Glutamatergic neuron (in vitro differentiated cells): ENCODE results near the gene TACC3. TPM values are rescaled to one million over a fixed set of nuclear protein-coding genes. Genes with fewer than 3 reads are reported as not detected.

ENCODE experiments used
- DNase-seq: peaks from one replicate; pipeline ENCODE4 v3.0.0; 2022
- H3K27ac Mint-ChIP-seq: one replicate; pipeline ENCODE4 v1.8.0; 2020; ENCODE audit warnings: mild to moderate bottlenecking, mixed read lengths, inconsistent platforms; ENCODE audit not compliant: unreplicated experiment
- H3K27me3 Mint-ChIP-seq: one replicate; pipeline ENCODE4 v1.8.0; 2020; ENCODE audit warnings: mild to moderate bottlenecking, moderate library complexity, mixed read lengths, inconsistent platforms; ENCODE audit not compliant: unreplicated experiment
- H3K36me3 Mint-ChIP-seq: one replicate; pipeline ENCODE4 v1.8.0; 2020; ENCODE audit warnings: mild to moderate bottlenecking, mixed read lengths, inconsistent platforms; ENCODE audit not compliant: unreplicated experiment
- H3K4me1 Mint-ChIP-seq: one replicate; pipeline ENCODE4 v1.8.0; 2020; ENCODE audit warnings: mild to moderate bottlenecking, low read depth, mixed read lengths, inconsistent platforms; ENCODE audit not compliant: unreplicated experiment
- H3K4me3 Mint-ChIP-seq: one replicate; pipeline ENCODE4 v1.8.0; 2020; ENCODE audit warnings: mild to moderate bottlenecking, mixed read lengths, inconsistent platforms; ENCODE audit not compliant: unreplicated experiment
- H3K9me3 Mint-ChIP-seq: one replicate; pipeline ENCODE4 v1.8.0; 2020; ENCODE audit warnings: mild to moderate bottlenecking, moderate library complexity, mixed read lengths, inconsistent platforms; ENCODE audit not compliant: unreplicated experiment
- total RNA-seq: library from RNA; stranded (reverse); fragmentation: NEBNext Ultra II Directional; extraction: Animal tissue kit (Norgen Biotek cat#: 25700); gene quantifications from one replicate; pipeline ENCODE4 v1.2.1, GENCODE V29; 2021; ENCODE audit not compliant: unreplicated experiment
- TF ChIP-seq, protein P1 (sequence below): fragments of 200-600 bp; sonication (generic); IDR thresholded peaks from one replicate; pipeline ENCODE4 v1.5.0; 2021; ENCODE audit not compliant: partially characterized antibody, unreplicated experiment

The TACC3 gene
- total RNA-seq, 1 donor from 2014 or later = 23.0 TPM

DNA sequence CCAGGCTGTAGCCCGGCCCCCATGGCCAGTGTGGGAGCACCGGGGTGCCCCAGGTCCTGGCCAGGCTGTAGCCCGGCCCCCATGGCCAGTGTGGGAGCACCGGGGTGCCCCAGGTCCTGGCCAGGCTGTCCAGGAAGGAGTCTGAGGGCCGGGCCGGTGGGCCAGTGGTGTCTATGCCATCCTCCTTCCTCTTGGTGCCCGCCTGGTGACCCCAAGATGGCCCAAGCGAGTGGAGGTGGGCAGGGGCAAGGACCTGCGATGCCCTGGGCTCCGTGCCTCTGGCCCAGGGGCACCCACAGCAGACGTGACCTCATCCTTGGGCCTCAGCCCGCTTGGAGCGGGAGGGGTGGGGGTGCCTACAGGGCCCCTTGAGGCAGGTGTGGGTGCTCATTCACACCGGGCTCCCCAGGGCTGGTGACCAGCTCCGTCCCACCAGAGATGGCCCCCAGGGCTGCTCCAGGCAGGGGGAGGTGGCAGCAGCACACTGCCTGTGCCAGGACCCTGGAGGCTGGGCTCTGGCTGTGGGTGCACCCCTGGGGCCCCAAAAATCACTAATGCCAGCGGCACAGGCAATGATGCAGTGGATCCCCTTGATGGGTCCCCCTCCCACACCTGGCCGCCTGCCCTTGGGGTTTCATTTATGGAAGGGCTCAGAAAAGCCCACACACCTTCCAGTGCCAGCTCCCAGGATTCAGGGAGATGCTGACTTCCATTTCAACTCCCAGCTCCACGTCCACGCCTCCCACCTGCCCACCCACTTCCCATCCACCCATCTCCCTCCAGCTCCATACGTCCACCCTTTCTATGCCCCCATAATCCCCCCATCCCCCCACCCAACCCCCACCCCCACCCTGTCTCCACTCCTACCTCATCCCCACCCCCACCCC is 35.8 kb downstream of the TACC3 start:
- TF ChIP-seq, protein P1, sequence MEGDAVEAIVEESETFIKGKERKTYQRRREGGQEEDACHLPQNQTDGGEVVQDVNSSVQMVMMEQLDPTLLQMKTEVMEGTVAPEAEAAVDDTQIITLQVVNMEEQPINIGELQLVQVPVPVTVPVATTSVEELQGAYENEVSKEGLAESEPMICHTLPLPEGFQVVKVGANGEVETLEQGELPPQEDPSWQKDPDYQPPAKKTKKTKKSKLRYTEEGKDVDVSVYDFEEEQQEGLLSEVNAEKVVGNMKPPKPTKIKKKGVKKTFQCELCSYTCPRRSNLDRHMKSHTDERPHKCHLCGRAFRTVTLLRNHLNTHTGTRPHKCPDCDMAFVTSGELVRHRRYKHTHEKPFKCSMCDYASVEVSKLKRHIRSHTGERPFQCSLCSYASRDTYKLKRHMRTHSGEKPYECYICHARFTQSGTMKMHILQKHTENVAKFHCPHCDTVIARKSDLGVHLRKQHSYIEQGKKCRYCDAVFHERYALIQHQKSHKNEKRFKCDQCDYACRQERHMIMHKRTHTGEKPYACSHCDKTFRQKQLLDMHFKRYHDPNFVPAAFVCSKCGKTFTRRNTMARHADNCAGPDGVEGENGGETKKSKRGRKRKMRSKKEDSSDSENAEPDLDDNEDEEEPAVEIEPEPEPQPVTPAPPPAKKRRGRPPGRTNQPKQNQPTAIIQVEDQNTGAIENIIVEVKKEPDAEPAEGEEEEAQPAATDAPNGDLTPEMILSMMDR = no peak
- peaks cover 1% of the 10 kb centered on the region for H3K27me3 Mint-ChIP-seq
- no peak for DNase-seq
- no peaks in the 10 kb centered on the region for H3K4me1 Mint-ChIP-seq
- H3K9me3 Mint-ChIP-seq = peaks cover 2% of the 10 kb centered on the region
- H3K4me3 Mint-ChIP-seq = no peak overlapping the region
- no peaks in the 10 kb centered on the region for H3K36me3 Mint-ChIP-seq
- H3K27ac Mint-ChIP-seq = no peak overlapping the region

- H3K27ac Mint-ChIP-seq = no peak overlapping the region
- no peak for DNase-seq
- H3K4me3 Mint-ChIP-seq = no peak overlapping the region
- TF ChIP-seq, protein P1 = no peak
- no peaks in the 10 kb centered on the region for H3K4me1 Mint-ChIP-seq
- peaks cover 1% of the 10 kb centered on the region for H3K27me3 Mint-ChIP-seq
- no peaks in the 10 kb centered on the region for H3K36me3 Mint-ChIP-seq
- H3K9me3 Mint-ChIP-seq = peaks cover 2% of the 10 kb centered on the region
Observed at GRCh38 chr4:1757836-1758235, 36.5 kb downstream of the TACC3 start.

DNA sequence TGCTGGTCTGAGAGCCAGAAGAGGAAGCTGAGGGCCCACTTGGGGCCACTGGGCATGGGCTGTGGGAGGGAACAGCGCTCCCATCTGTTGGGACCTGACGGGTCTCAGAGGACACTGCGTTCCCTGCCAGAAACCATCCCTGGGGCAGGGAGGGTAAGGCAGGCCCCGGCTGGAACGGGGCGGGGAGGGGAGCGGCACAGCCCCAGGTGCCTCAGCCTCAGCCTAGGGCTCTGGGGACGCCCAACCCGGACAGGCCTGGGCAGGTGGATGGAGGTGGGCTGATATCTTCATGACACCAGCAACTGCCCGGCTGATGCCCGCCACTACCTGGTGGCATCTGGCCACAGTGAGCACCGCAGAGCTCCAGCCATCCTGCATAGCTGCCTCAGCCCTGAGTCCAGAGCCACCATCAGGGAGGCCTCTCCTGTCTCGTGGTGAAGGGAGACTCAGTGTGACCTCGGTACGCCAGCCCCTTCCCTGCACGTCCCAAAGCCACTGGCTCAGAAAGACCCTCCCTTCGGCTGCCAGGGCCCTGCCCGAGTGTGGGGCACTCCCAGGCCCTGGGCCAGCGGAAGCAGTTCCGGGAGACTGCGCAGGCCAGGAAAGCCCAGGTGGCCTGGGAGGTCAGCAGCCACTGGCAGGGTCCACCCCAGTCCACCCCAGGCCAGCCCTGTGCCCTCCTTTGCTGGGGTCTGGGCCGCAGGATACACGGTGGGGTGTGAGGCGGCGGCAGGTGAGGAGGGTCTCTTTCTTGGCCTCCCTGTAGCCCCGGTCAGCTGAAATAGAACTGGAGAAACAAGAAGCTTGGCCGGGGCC is 37.2 kb downstream of the TACC3 start:
- no peak for DNase-seq
- peaks cover 2% of the 10 kb centered on the region for H3K9me3 Mint-ChIP-seq
- peaks cover 1% of the 10 kb centered on the region for H3K27me3 Mint-ChIP-seq
- H3K36me3 Mint-ChIP-seq = no peaks in the 10 kb centered on the region
- no peak overlapping the region for H3K27ac Mint-ChIP-seq
- no peak overlapping the region for H3K4me3 Mint-ChIP-seq
- TF ChIP-seq, protein P1 = no peak
- H3K4me1 Mint-ChIP-seq = no peaks in the 10 kb centered on the region

DNA sequence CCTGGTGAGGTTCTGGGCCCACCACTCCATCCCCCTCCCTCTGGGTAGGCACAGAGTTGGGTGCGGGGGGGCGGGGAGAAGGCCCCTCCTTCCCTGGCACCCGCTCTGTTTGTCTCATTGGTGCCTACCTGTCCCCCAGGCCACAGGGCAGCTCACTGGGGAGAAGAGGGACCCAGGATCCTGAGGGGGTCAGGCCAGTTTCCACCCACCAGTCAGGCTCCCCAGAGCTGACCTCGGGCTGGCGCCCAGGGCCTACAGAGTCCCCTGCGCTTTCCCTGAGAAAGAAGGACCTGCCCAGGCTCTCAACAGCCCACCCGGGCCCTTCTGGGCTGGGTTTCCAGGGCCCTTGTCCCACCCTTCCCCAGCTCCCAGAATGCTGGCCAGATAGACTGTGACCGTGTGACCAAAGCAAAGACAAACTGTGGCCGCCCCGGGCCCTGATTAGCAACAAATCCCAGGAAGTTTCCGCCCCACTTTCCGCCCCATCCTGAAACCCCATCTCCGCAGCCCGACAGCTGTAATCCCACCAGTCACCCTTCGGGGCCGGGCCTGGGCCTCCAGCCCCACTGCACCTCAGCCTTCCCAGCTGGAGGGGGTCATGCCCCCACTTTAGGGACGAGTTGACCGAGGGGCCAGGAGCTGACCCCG is 38.0 kb downstream of the TACC3 start:
- no peak for DNase-seq

More for the DNA sequence above, 38.0 kb downstream of the TACC3 start:
- no peaks in the 10 kb centered on the region for H3K4me1 Mint-ChIP-seq
- peaks cover 1% of the 10 kb centered on the region for H3K27me3 Mint-ChIP-seq
- no peak overlapping the region for H3K4me3 Mint-ChIP-seq
- TF ChIP-seq, protein P1 = no peak
- H3K36me3 Mint-ChIP-seq = no peaks in the 10 kb centered on the region
- H3K27ac Mint-ChIP-seq = no peak overlapping the region
- H3K9me3 Mint-ChIP-seq = peaks cover 3% of the 10 kb centered on the region
